Measurements from ENCODE around the gene SOCS1. TPM values are rescaled to one million over a fixed set of nuclear protein-coding genes. Genes with fewer than 3 reads are reported as not detected.

Gene SOCS1
- total RNA-seq, 1 experiment from 2014 or later, result 0.68 TPM

- in situ Hi-C loops (cut with HindIII; ENCODE audit: low sequenced_read_pairs), result no loop called here
- DNase-seq (ENCODE audit: low spot score), result no peak
Measured at GRCh38 chr16:11265124-11265523, 9.1 kb upstream of the SOCS1 start.

DNA sequence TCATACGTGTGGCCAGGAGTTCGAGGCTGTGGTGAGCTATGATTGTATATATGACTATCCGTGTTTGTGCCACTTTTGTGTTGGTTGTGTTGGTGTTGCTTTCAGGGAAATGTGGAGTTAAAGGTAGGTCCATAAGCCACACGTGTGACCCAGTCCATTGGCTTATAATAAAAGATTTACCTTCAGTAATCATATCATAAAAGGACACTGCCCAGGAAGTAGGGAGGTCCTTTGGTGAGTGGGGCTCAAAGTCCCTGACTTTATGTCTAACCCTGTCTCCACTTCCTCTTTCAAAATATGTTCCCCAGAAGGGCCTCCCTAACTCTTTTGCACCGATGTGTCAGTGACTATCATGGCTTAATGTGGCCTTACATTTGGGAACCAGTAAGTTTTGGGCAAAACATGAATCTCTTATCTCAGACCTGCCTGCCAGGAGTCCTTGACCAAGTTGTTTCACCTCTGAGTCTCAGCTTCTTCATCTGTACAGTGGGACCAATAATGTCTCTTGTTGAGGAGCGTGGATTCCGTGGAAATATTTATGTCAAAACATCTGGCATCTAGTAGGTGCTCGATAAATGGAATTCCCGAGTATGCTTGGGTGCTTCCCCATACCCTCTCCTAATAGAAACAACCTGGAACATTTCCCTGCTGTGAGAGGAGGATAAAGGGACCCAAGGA, 8.3 kb upstream of the SOCS1 start:
- in situ Hi-C loops (cut with HindIII; ENCODE audit: low sequenced_read_pairs), result no loop called here
- no peak for DNase-seq (ENCODE audit: low spot score)

DNA sequence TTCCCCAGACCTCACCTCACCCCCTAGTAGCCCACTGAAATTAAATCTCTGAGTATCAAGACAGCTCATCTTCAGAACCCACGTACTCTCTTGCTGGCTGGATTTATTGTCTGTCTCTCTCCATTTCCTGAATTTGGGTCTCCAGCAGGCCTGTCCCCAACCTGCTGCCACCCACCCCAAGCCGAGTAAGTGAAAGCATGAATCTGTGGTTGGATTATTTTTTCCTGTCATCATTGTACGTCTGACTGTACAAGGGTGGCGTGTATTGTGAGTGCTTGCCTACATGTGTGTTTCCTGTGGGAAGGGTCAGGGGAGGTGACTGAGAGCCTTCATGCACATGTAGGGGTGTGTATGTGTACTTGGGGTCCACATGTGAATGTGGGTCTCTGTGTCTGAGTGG, 7.7 kb upstream of the SOCS1 start:
- no peak for DNase-seq (ENCODE audit: low spot score)
- in situ Hi-C loops (cut with HindIII; ENCODE audit: low sequenced_read_pairs), result no loop called here

GRCh38 chr16:11262915-11263314, 6.9 kb upstream of the SOCS1 start:
- in situ Hi-C loops (cut with HindIII; ENCODE audit: low sequenced_read_pairs), result no loop called here
- no peak for DNase-seq (ENCODE audit: low spot score)

- no peak for DNase-seq (ENCODE audit: low spot score)
Measured at GRCh38 chr16:11260596-11260966, 4.6 kb upstream of the SOCS1 start.

GRCh38 chr16:11259655-11260595, 3.9 kb upstream of the SOCS1 start:
- in situ Hi-C loops (cut with HindIII; ENCODE audit: low sequenced_read_pairs), result no loop called here

More at GRCh38 chr16:11260596-11260966, 4.6 kb upstream of the SOCS1 start:
- in situ Hi-C loops (cut with HindIII; ENCODE audit: low sequenced_read_pairs), result no loop called here

DNA sequence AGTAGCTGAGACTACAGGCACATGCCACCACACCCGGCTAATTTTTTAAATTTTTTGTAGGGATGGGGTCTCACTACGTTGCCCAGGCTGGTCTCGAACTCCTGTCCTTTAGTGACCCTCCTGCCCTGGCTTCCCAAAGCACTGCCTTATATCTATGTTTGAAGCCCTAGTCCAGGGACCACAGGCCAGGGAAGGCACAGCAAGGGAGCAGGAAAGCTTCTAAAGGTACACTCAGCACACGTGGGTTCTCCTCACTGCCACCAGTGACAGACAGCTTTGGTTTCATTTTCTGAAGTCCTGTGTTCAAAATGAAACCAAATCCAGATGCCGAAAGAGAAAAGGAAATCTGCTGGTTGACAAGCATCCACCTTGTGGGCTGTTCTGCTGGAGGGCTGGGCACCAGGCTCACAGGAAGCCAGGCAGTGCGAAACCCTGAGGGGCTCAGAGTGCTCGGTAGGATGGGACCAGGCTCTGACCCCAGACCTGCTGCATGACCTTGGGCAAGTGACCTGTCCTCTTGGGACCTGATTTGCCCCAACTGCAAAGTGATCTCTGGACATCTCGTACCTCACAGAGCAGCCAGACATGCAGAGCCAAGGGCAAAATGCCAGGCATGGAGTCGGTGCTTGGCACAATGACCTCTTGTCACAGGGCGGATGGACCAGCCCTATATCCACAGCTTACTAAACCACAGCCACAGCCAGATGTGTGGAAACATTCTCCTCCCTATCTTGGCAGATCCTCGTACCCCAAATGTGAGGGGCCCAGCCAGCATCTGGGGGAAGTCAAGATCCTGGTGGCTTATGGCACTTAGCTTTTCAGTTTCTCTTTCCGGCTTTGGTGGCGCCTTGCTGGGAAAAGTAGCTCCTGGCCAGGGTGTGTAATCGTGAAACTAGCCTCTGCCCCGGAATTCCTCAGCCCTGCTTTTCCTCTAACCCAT, 2.8 kb upstream of the SOCS1 start:
- DNase-seq (ENCODE audit: low spot score), result peak; percentile 46
- in situ Hi-C loops (cut with HindIII; ENCODE audit: low sequenced_read_pairs), result no loop called here

More at GRCh38 chr16:11259655-11260595, 3.9 kb upstream of the SOCS1 start:
- no peak for DNase-seq (ENCODE audit: low spot score)

GRCh38 chr16:11257131-11257938, 1.3 kb upstream of the SOCS1 start:
- DNase-seq (ENCODE audit: low spot score), result peak; percentile 92
- in situ Hi-C loops (cut with HindIII; ENCODE audit: low sequenced_read_pairs), result no loop called here

DNA sequence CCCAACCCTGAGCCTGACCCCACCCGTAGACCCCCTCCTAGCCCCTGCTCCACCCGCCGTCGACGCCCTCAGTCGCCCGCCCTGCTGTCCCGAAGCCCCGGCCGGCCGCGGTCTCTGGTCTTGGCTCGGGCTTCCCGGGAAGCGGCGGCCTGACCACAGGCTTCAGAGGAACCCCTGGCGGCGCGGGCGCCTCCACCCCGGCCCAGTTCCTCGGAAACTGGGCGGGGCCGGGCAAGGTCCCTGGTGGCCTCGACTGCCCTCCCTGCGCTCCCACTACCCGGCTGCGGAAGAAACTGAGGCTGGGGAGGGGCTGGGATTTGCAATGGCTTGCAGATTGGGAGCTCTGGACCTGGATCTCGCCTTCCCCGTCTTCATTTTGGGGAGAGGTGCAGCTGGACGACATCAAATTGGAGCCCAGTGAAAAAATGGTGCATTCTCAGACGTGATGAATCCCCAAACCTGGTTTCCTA, 692 bp upstream of the SOCS1 start:
- DNase-seq (ENCODE audit: low spot score), result peak; percentile 23
- in situ Hi-C loops (cut with HindIII; ENCODE audit: low sequenced_read_pairs), result no loop called here

DNA sequence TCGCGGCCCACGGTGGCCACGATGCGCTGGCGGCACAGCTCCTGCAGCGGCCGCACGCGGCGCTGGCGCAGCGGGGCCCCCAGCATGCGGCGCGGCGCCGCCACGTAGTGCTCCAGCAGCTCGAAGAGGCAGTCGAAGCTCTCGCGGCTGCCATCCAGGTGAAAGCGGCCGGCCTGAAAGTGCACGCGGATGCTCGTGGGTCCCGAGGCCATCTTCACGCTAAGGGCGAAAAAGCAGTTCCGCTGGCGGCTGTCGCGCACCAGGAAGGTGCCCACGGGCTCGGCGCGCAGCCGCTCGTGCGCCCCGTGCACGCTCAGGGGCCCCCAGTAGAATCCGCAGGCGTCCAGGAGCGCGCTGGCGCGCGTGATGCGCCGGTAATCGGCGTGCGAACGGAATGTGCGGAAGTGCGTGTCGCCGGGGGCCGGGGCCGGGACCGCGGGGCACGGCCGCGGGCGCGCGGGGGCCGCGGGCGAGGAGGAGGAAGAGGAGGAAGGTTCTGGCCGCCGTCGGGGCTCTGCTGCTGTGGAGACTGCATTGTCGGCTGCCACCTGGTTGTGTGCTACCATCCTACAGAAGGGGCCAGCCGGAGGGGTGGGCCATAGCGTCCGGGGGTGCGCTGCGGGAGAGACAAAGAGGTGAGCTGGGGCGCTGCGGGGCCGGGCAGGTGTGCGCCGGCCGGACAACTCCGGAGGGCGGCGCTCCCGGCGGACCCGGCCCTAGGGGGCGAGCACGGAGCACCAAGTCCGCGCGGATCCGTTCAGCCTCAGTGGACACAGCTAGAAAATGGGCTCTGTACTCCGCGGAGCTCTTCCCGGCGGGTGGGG, 879 bp downstream of the SOCS1 start:
- peak; percentile 26 for DNase-seq (ENCODE audit: low spot score)
- in situ Hi-C loops (cut with HindIII; ENCODE audit: low sequenced_read_pairs), result no loop called here

GRCh38 chr16:11253995-11254912, 1.8 kb downstream of the SOCS1 start:
- in situ Hi-C loops (cut with HindIII; ENCODE audit: low sequenced_read_pairs), result no loop called here
- DNase-seq (ENCODE audit: low spot score), result no peak

DNA sequence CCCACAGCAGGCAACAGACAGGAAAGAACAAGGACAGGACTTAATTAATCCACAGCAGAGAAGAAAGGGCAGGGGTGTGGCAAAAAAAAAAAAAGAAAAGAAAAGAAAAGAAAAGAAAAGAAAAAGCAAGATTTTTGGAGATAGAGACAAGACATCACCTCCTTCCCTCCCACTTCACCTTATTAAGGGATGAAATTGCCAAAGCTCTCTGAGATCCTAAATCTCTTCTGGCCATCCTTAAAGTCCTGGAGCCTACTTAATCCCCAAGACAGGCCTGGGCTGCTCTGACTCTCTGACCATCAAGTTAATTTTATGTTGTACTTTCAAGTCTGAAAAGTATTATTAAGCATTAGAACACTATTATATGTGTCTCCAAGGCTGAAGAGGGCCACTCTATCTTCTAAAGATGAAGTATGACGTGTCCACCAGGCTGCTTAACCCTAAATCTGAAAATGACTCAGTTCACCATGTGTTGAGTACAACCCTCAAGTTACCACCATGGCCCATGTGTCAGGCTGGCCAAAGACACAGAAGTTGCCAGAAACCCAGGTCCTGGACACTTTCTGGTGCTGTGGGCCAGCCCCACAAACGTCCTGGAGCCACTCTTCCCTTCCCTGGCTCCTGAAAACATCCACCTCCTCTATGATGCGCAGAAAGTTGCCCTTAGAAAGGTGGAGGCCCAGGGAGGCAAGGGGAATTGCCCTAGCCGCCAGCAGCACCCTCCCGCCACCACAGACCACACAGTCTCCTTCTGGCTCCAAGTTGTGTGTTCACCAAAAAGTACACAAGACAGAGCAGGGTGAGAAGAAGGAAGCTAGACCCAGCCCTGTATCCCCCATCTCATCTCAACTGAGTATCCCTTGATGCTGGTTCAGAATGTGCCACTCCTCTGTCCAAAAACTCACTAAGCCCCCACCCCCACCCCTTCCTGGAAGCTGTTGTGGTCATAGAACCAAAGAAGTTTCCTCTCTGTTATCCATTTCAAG, 2.7 kb downstream of the SOCS1 start:
- in situ Hi-C loops (cut with HindIII; ENCODE audit: low sequenced_read_pairs), result no loop called here

GRCh38 chr16:11252482-11252931, 3.5 kb downstream of the SOCS1 start:
- in situ Hi-C loops (cut with HindIII; ENCODE audit: low sequenced_read_pairs), result no loop called here
- DNase-seq (ENCODE audit: low spot score), result no peak

More for the DNA sequence above, 2.7 kb downstream of the SOCS1 start:
- DNase-seq (ENCODE audit: low spot score), result no peak

GRCh38 chr16:11251525-11252481, 4.2 kb downstream of the SOCS1 start:
- in situ Hi-C loops (cut with HindIII; ENCODE audit: low sequenced_read_pairs), result no loop called here
- DNase-seq (ENCODE audit: low spot score), result no peak
